VCaP (cell line): Measurements from ENCODE around the gene IRX2.

Source experiments
- H3K27ac ChIP-seq: fragments of 450-650 bp; 2 replicates; pipeline ENCODE4 v1.5.1; 2017
- TF ChIP-seq, protein P1 (sequence below): fragments of 450-650 bp; conservative IDR thresholded peaks from 2 replicates; pipeline ENCODE4 v1.5.1; 2017; ENCODE audit warnings: mild to moderate bottlenecking, moderate library complexity

Gene IRX2

DNA sequence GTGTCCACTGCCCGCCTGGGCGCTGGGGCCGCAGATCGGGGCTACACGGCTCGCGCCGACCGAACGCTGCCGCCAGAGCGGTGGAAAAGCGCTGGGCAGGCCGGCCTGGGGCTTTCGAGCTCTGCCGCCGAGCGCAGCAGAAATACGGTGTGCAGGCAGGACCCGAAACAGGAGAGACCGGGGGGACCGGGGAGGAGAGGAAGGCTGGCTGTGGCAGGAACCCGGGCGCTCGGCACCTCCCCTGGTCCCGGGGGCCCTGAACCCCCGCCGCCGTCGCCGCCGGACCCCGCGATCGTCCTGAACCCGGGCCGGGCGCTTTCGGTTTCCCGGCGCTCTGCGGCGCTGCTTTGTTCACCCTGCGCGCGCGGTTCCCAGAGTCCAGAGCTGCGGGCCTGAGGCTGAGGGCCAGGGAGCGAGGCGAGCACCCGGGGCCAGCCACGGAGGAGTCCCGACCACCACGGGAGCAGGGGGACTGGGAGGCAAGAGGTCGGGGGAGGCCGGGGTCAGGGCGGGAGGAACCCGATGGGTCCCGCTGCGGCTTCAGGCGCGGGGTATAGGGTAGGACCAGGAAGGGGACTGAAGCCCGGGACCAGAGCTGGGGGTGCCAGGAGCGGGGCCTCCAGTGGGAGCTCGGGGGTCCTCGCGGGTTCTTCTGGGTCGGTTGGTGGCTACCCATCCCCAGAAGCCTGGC lies 12.0 kb downstream of the IRX2 start:
- peak overlapping the region; percentile 45; the same call in 1 of the 2 replicates for H3K27ac ChIP-seq
- TF ChIP-seq, protein P1, sequence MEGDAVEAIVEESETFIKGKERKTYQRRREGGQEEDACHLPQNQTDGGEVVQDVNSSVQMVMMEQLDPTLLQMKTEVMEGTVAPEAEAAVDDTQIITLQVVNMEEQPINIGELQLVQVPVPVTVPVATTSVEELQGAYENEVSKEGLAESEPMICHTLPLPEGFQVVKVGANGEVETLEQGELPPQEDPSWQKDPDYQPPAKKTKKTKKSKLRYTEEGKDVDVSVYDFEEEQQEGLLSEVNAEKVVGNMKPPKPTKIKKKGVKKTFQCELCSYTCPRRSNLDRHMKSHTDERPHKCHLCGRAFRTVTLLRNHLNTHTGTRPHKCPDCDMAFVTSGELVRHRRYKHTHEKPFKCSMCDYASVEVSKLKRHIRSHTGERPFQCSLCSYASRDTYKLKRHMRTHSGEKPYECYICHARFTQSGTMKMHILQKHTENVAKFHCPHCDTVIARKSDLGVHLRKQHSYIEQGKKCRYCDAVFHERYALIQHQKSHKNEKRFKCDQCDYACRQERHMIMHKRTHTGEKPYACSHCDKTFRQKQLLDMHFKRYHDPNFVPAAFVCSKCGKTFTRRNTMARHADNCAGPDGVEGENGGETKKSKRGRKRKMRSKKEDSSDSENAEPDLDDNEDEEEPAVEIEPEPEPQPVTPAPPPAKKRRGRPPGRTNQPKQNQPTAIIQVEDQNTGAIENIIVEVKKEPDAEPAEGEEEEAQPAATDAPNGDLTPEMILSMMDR: no peak

DNA sequence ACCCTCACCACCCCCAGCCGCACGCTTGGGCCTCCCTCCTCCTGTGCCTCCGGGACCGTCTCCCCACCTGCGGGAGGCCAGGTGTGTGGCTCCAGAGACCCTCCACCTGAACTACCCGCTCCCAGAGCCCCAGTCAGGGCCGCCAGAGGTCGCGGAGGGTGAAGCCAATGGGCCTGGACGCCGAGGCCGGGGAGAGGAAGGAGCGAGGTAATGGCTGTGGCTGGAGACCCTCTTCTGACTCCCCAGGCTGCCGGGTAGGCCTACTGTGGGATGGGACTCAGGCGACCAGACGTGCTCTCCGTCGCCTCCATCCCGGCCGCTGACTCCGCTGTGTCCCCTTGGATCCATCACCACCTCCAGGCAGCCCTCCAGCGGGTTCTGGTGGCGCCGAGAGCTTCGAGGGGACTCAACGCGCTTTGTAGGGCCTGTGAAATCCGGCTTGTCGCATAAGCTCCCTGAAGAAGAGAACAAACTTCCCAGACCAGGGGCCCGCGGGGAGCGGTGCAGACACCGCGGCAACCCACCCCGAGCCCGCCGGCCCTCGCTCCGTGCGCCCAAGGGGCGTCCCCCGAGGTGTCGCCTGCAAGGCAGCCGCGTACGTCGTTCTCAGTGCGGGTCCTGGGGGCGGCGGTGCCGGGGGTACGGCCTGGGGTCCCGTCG lies 12.6 kb downstream of the IRX2 start:
- TF ChIP-seq, protein P1: no peak
- H3K27ac ChIP-seq: peak overlapping the region; percentile 45; the same call in 1 of the 2 replicates

- TF ChIP-seq, protein P1: no peak
- no peak overlapping the region for H3K27ac ChIP-seq
Measured at GRCh38 chr5:2738156-2738699, 13.2 kb downstream of the IRX2 start.

GRCh38 chr5:2737273-2738155 lies 14.0 kb downstream of the IRX2 start:
- TF ChIP-seq, protein P1: no peak
- no peak overlapping the region for H3K27ac ChIP-seq

- no peak overlapping the region for H3K27ac ChIP-seq
- TF ChIP-seq, protein P1: no peak
Measured at GRCh38 chr5:2736872-2737271, 14.6 kb downstream of the IRX2 start.

GRCh38 chr5:2735996-2736395 lies 15.5 kb downstream of the IRX2 start:
- TF ChIP-seq, protein P1: no peak
- no peak overlapping the region for H3K27ac ChIP-seq

DNA sequence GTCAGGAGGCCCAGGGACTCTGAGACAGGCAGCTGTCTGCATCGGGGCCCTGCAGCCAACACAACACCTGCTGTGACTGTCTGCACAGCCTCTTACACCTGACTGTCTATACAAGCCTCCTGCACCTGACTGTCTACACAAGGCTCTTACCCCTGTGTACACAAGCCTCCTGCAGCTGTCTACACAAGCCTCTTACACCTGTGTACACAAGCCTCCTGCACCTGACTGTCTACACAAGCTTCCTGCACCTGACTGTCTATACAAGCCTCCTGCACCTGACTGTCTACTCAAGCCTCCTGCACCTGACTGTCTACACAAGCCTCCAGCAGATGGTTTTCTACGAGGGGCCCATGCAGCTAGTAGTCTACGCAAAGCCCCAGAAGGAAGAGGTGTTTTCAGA lies 18.6 kb downstream of the IRX2 start:
- no peak overlapping the region for H3K27ac ChIP-seq

More for the DNA sequence above, 18.6 kb downstream of the IRX2 start:
- TF ChIP-seq, protein P1: no peak
